Body of pancreas (tissue), 4 donors: ENCODE measurements around the gene GALNT6. TPM values are rescaled to one million over a fixed set of nuclear protein-coding genes. Genes with fewer than 3 reads are reported as not detected.

Source experiments
- ATAC-seq: fragments of 150-250 bp; one replicate; pipeline ENCODE4 v1.9.1; 2016
- DNase-seq, 4 donors: peaks; one replicate each; pipeline ENCODE4 v3.0.0-alpha.2; 2019
- H3K27ac ChIP-seq, 4 donors: fragments of 200-600 bp; sonication (generic); 1 replicate in 3 of 4; 2 replicates in 1 of 4; pipeline versions ENCODE4 v1.5.1 to v1.6.1; 2016 to 2019; ENCODE audit warnings: mild to moderate bottlenecking in 1 of 4, mixed read lengths in 1 of 4, moderate library complexity in 1 of 4
- H3K27me3 ChIP-seq, 2 donors: fragments of 200-600 bp; sonication (generic); one replicate each; pipeline ENCODE4 v1.6.0; 2016; ENCODE audit warnings: mild to moderate bottlenecking in 1 of 2
- H3K36me3 ChIP-seq, 2 donors: fragments of 200-600 bp; sonication (generic); replicated peaks in 1 of 2; 2 replicates each; pipeline ENCODE4 v1.5.1; 2016; ENCODE audit warnings: low read depth in 2 of 2; ENCODE audit not compliant: insufficient read depth in 1 of 2
- H3K4me1 ChIP-seq: fragments of 200-600 bp; sonication (generic); one replicate; pipeline ENCODE4 v1.6.0; 2016
- H3K4me3 ChIP-seq, 2 donors: fragments of 200-600 bp; sonication (generic); 1 replicate in 1 of 2; 2 replicates in 1 of 2; pipeline ENCODE4 v1.5.1; 2016 to 2019
- H3K9me3 ChIP-seq, 3 donors: fragments of 200-600 bp; sonication (generic); 1 replicate in 2 of 3; 2 replicates in 1 of 3; pipeline ENCODE4 v1.5.1; 2016
- CTCF ChIP-seq, 7 experiments: fragments of 450-650 bp in 4 of 7; fragments of 200-600 bp in 3 of 7; sonication (generic) in 3 of 7; IDR thresholded peaks; one replicate each; pipeline ENCODE4 v1.5.1; 2016 to 2019; ENCODE audit warnings: antibody characterized with exemption in 7 of 7
- POLR2A ChIP-seq, 3 donors: fragments of 450-650 bp; IDR thresholded peaks; one replicate each; pipeline ENCODE4 v1.6.1; 2016; ENCODE audit warnings: antibody characterized with exemption in 3 of 3, mild to moderate bottlenecking in 2 of 3
- WGBS, 2 donors: methylation state at CpG; one replicate each; pipeline ENCODE4 v1.1.5; 2017; 5-methylcytosine and 5-hydroxymethylcytosine counted together
- intact Hi-C: fragments of 100-400 bp; cut with DNase I; formaldehyde crosslinking; loops from one replicate; pipeline ENCODE4 v1.15.1; 2023
- total RNA-seq, 2 donors: library from RNA; depleted of rRNA; stranded (reverse); fragments of >200 nt; gene quantifications; one replicate each; pipeline ENCODE4 v1.1.0, GENCODE V29; 2016

The GALNT6 gene
- total RNA-seq, 2 donors from 2014 or later = 8.6 to 9.3 TPM

GRCh38 chr12:51430196-51430895 is 39.1 kb upstream of the GALNT6 start:
- ATAC-seq = peak; percentile 91
- peak overlapping the region in 2 of 4 donors; percentile 69 to 72 for H3K27ac ChIP-seq
- peaks cover 0 to under 1% of the 10 kb centered on the region in 2 donors for H3K27me3 ChIP-seq
- peak in 3 of 4 donors; percentile 25 to 71 (median 40) for DNase-seq
- peaks cover 31% of the 10 kb centered on the region for H3K4me1 ChIP-seq
- no peak for TF ChIP-seq POLR2A (IDR thresholded peaks at IDR 0.05)
- TF ChIP-seq CTCF (IDR thresholded peaks at IDR 0.05) = no peak
- no peaks in the 10 kb centered on the region for H3K36me3 ChIP-seq
- no peaks in the 10 kb centered on the region for H3K9me3 ChIP-seq
- no peak overlapping the region for H3K4me3 ChIP-seq
- intact Hi-C loops = no loop called here
- 17 to 20% methylated on average over 4 of the region's 4 CpGs for WGBS, 2 donors

- Histone ChIP-seq H3K36me3 (no peaks in the 10 kb centered on the region), H3K4me3 (no peak overlapping the region), H3K27ac (peak overlapping the region in 2 of 4 donors; percentile 69 to 72), H3K9me3 (no peaks in the 10 kb centered on the region), H3K27me3 (peaks cover 0 to 6% of the 10 kb centered on the region in 2 donors), H3K4me1 (peaks cover 37% of the 10 kb centered on the region)
- no peak for DNase-seq
- intact Hi-C loops = loop anchor here (10.0 kb wide), 1 partner anchor 395 kb away; no protein-coding TSS in a partner anchor
- no peak for TF ChIP-seq POLR2A (IDR thresholded peaks at IDR 0.05)
- TF ChIP-seq CTCF (IDR thresholded peaks at IDR 0.05) = no peak
- no peak for ATAC-seq
- 97 to 98% methylated on average over 4 of the region's 4 CpGs for WGBS, 2 donors
These were observed 38.5 kb upstream of the GALNT6 start for GRCh38 chr12:51429700-51430099.

GRCh38 chr12:51428256-51428655 is 37.0 kb upstream of the GALNT6 start:
- no peak overlapping the region for H3K4me3 ChIP-seq
- DNase-seq (no peak), ATAC-seq (no peak)
- peaks cover 0 to 6% of the 10 kb centered on the region in 2 donors for H3K27me3 ChIP-seq
- no peaks in the 10 kb centered on the region for H3K36me3 ChIP-seq
- H3K27ac ChIP-seq = no peak overlapping the region
- H3K4me1 ChIP-seq = peaks cover 34% of the 10 kb centered on the region
- no peaks in the 10 kb centered on the region for H3K9me3 ChIP-seq
- TF ChIP-seq POLR2A (IDR thresholded peaks at IDR 0.05) (no peak), CTCF (IDR thresholded peaks at IDR 0.05) (no peak)
- intact Hi-C loops = loop anchor here (10.0 kb wide), 1 partner anchor 397 kb away; no protein-coding TSS in a partner anchor
- WGBS, 2 donors = 86 to 89% methylated on average over 4 of the region's 4 CpGs

- 7 to 16% methylated on average over 13 to 70 of the region's 73 CpGs for WGBS, 2 donors
- H3K27me3 ChIP-seq = peaks cover 0 to 6% of the 10 kb centered on the region in 2 donors
- H3K4me3 ChIP-seq = no peak within 1 kb of the TSS
- peak; percentile 68 for ATAC-seq
- TF ChIP-seq POLR2A (IDR thresholded peaks at IDR 0.05) (no peak), CTCF (IDR thresholded peaks at IDR 0.05) (peak; percentile 26 to 63 (median 60))
- no peaks in the 10 kb centered on the region for H3K9me3 ChIP-seq
- H3K36me3 ChIP-seq = no peaks in the 10 kb centered on the region
- H3K27ac ChIP-seq = no peak within 1 kb of the TSS
- intact Hi-C loops = loop anchor here (5.0 to 10.0 kb wide), 2 partner anchors 107 to 400 kb away; no protein-coding TSS in a partner anchor
- DNase-seq = peak; percentile 58 to 78 (median 72)
- peaks cover 19% of the 10 kb centered on the region for H3K4me1 ChIP-seq
These were observed 33.7 kb upstream of the GALNT6 start, which contains the start of gene SLC4A8 for GRCh38 chr12:51424662-51425539. SLC4A8 (plus strand) TSS chr12:51424831; CDS start chr12:51424988, 157 bp downstream.
